Measurements from ENCODE around the gene ITCH. TPM values are rescaled to one million over a fixed set of nuclear protein-coding genes. Genes with fewer than 3 reads are reported as not detected.

The ITCH gene
- total and polyA plus RNA-seq, 2 of the 8 experiments (the other 6 are each of a cell fraction or from before 2014, with no cell fraction given): 3.9 to 45.2 TPM

DNA sequence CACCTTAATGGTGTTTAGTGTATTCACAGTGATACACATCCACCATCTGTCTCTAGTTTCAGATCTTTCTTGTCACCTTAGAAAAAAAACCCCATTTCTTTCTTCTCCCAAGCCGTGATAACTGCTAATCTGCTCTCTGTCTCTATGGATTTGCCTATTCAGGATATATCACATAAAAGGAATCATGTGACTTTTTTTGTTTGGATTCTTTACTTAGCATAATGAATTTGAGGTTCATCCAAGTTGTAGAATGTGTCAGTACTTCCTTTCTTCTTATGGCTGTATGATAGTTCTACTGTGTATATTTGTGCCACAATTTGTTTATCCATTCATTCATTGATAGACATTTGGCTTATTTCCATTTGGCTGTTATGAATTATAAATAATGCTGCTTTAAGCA is 57.1 kb downstream of the ITCH start (continued):
- TF ChIP-seq NANOG (IDR thresholded peaks at IDR 0.05; ENCODE audit: insufficient read depth, low read depth, low read length, poor library complexity, severe bottlenecking) (no peak), SIN3A (conservative IDR thresholded peaks at IDR 0.05 in 1 of 2, IDR thresholded peaks at IDR 0.05 in 1 of 2; ENCODE audit: low read depth in 1 of 2, low read length in 2 of 2) (no peak)
